ENCODE measurements around the gene CCDC157.
A peak's percentile ranks its signal among the peaks of the same experiment; 100 is the strongest.

The CCDC157 gene

DNA sequence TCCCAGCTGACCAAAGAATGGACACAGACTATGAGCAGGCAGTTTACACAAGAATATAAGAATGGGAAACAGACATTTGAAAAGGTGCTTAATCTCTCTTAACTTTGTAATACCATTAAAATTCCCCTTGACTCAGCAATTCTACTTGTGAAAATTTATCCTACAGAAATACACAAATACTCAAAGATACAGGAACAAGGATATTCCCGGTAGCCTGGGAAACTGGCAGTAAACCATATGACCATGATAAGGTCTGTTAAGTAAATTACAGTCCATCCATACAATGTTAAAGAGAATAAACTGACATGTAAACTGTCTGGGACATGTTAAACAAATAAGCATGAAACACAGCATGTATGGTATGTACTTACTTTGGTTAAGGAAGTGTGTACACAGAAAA lies 60.0 kb downstream of the CCDC157 start:
- peaks cover 56% of the 10 kb centered on the region for H3K36me3 ChIP-seq (ENCODE audit: control insufficient read depth, insufficient read depth, low read length)
- H3K27ac ChIP-seq (ENCODE audit: low read depth, low read length): no peak overlapping the region
- no peaks in the 10 kb centered on the region for H3K9me3 ChIP-seq (ENCODE audit: control insufficient read depth, insufficient read depth, low read depth, low read length)
- H3K9ac ChIP-seq (ENCODE audit: low read length): no peak overlapping the region
- peaks cover 7% of the 10 kb centered on the region; the same call in 1 of the 2 replicates for H3K4me1 ChIP-seq (ENCODE audit: control insufficient read depth, insufficient read depth, low read length)
- no peaks in the 10 kb centered on the region for H3K27me3 ChIP-seq (ENCODE audit: control insufficient read depth, insufficient read depth, low read length)
- H3K4me3 ChIP-seq (ENCODE audit: low read depth, low read length): no peak overlapping the region

DNA sequence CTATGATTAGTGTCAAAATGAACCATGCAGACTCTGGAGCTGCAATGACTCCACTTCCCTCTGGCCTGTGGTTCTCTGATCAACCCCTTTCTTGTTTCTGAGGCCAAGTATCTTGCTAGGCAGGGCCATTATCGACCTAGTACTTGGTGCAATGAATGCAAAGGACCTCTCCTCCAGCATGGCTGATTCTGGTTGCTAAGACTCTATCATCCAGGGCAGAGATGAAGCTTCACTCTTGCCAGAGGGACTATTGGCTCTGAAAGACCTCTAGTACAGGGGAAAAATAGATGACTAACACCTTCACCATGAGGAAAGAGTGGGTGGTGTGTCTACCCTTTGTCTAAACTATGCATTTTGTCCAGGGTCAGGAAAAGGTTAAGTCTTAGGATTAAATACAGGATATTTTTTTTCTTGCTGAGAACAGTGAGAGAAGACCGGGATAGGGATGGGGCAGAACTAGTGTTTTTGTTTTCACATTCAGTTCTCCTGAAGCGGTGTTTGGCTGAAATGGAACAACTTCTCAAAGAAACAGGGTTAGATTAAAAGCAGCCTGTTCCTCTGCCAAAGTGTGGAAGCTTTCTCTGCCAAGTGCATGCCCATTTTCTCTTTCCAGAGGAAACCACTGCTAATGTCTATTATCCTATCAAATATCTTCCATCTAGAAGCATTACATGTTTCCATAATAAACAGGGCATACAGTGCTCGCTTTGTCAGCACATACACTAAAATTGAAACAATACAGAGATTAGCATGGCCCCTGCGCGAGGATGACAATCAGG lies 63.7 kb downstream of the CCDC157 start:
- H3K9ac ChIP-seq (ENCODE audit: low read length): no peak overlapping the region

DNA sequence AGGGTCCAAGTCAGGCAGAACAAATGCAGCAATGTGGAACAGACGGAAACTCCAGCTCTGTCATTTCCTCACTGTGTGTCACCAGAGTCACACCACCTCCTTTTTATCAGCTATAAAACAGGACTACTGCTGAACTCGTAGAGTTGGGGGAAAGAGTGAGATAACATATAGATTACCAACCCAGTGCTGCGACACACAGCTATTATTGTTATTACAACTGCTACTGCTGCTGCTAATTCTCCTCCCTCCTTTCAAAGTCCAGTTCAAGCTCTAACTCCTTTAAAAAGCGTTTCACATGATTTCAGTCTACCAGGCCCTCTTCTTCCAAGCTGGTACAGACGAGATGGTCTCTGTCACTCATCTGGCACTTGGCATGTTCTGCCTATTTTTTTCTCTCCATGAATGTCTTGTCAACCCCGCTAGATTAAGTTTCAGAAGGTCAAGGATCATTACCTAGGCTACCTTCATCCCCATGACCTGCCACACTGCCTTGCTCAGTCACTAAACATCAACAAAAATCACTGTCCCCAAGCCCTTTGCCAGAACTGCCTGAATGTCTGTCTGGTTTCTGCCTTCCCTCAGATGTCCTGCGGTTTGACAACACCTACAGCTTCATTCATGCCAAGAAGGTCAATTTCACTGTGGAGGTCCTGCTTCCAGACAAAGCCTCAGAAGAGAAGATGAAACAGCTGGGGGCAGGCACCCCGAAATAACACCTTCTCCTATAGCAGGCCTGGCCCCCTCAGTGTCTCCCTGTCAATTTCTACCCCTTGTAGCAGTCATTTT lies 65.1 kb downstream of the CCDC157 start:
- no peaks in the 10 kb centered on the region for H3K9me3 ChIP-seq (ENCODE audit: control insufficient read depth, insufficient read depth, low read depth, low read length)
- peaks cover 28% of the 10 kb centered on the region for H3K4me1 ChIP-seq (ENCODE audit: control insufficient read depth, insufficient read depth, low read length)
- H3K4me3 ChIP-seq (ENCODE audit: low read depth, low read length): peak overlapping the region; percentile 81
- peak overlapping the region; percentile 96; the same call in 1 of the 2 replicates for H3K27ac ChIP-seq (ENCODE audit: low read depth, low read length)
- no peaks in the 10 kb centered on the region for H3K27me3 ChIP-seq (ENCODE audit: control insufficient read depth, insufficient read depth, low read length)
- H3K9ac ChIP-seq (ENCODE audit: low read length): peak overlapping the region; percentile 96
- peaks cover 33% of the 10 kb centered on the region for H3K36me3 ChIP-seq (ENCODE audit: control insufficient read depth, insufficient read depth, low read length)

More for the DNA sequence above, 63.7 kb downstream of the CCDC157 start:
- peaks cover 47% of the 10 kb centered on the region for H3K36me3 ChIP-seq (ENCODE audit: control insufficient read depth, insufficient read depth, low read length)
- H3K27me3 ChIP-seq (ENCODE audit: control insufficient read depth, insufficient read depth, low read length): no peaks in the 10 kb centered on the region
- peaks cover 24% of the 10 kb centered on the region for H3K4me1 ChIP-seq (ENCODE audit: control insufficient read depth, insufficient read depth, low read length)
- no peak overlapping the region for H3K4me3 ChIP-seq (ENCODE audit: low read depth, low read length)
- no peaks in the 10 kb centered on the region for H3K9me3 ChIP-seq (ENCODE audit: control insufficient read depth, insufficient read depth, low read depth, low read length)
- H3K27ac ChIP-seq (ENCODE audit: low read depth, low read length): no peak overlapping the region

DNA sequence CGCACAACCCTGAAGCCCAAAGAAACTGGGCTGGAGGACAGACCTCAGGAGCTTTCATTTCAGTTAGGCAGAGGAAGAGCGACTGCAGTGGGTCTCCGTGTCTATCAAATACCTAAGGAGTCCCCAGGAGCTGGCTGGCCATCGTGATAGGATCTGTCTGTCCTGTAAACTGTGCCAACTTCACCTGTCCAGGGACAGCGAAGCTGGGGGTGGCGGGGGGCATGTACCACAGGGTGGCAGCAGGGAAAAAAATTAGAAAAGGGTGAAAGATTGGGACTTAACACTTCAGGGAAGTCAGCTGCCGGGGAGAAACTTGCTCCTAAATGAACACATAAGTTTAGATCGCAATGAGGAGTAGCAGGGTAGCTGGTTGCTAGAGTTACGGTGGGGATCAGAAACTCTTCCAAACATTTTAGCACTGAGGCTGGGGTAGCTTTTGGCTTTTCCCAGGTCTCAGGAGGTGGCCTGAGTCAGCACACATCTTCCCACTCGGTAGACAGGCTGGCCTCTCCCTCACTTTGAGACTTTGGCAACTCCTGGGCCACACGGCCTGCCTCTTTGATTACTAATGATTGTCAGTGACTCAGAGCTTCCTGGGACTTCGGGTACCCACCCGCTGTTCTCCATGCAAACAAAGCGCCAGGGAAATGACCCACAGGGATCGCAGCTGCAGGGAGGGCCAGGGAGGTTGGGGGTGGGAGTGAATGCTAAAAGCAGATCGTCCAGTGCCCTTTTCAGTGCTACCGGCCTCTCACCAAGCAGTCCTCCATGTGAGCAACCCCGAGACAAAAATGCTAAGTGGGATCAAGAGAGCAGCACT lies 65.9 kb downstream of the CCDC157 start:
- peak overlapping the region; percentile 81 for H3K4me3 ChIP-seq (ENCODE audit: low read depth, low read length)
- peaks cover 28% of the 10 kb centered on the region for H3K4me1 ChIP-seq (ENCODE audit: control insufficient read depth, insufficient read depth, low read length)
- peak overlapping the region; percentile 96 for H3K9ac ChIP-seq (ENCODE audit: low read length)
- H3K27me3 ChIP-seq (ENCODE audit: control insufficient read depth, insufficient read depth, low read length): no peaks in the 10 kb centered on the region
- peaks cover 34% of the 10 kb centered on the region for H3K36me3 ChIP-seq (ENCODE audit: control insufficient read depth, insufficient read depth, low read length)
- H3K9me3 ChIP-seq (ENCODE audit: control insufficient read depth, insufficient read depth, low read depth, low read length): no peaks in the 10 kb centered on the region
- H3K27ac ChIP-seq (ENCODE audit: low read depth, low read length): peak overlapping the region; percentile 96

DNA sequence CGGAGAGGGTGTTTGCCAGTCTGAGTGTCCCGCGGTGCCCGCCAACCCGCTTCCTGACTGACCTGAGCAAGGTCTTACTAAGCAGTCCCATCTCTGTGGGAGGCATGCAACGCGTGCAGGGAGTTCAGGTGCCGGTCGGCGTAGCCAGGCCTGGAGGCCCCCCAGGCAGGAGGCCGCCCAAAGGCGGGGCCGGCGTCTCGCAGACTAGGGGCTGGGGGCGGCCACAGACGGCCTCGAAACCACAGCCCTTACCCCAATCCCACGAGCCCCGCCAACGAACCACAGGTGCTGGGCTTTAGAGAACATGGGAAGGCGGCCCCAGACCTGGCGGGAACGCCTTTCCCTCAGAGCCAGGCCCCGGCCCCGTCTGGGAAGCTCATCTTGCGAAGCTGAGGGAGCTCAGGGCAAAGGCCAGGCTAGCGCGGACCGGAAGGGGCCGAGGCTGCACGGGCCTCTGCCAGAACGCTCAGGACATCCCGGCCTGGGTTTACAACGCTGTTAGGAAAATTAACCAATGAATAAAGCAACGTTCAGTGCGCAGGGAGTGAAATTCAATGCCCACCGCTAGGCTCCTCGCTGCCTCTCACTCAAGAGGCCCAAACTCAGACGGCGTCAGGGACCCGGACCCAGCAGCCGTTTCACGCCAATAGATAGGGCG lies 66.6 kb downstream of the CCDC157 start:
- Histone ChIP-seq H3K4me1 (ENCODE audit: control insufficient read depth, insufficient read depth, low read length) (peaks cover 28% of the 10 kb centered on the region), H3K9ac (ENCODE audit: low read length) (peak overlapping the region; percentile 96), H3K27ac (ENCODE audit: low read depth, low read length) (peak overlapping the region; percentile 96), H3K27me3 (ENCODE audit: control insufficient read depth, insufficient read depth, low read length) (no peaks in the 10 kb centered on the region), H3K36me3 (ENCODE audit: control insufficient read depth, insufficient read depth, low read length) (peaks cover 35% of the 10 kb centered on the region), H3K4me3 (ENCODE audit: low read depth, low read length) (peak overlapping the region; percentile 81), H3K9me3 (ENCODE audit: control insufficient read depth, insufficient read depth, low read depth, low read length) (no peaks in the 10 kb centered on the region)

DNA sequence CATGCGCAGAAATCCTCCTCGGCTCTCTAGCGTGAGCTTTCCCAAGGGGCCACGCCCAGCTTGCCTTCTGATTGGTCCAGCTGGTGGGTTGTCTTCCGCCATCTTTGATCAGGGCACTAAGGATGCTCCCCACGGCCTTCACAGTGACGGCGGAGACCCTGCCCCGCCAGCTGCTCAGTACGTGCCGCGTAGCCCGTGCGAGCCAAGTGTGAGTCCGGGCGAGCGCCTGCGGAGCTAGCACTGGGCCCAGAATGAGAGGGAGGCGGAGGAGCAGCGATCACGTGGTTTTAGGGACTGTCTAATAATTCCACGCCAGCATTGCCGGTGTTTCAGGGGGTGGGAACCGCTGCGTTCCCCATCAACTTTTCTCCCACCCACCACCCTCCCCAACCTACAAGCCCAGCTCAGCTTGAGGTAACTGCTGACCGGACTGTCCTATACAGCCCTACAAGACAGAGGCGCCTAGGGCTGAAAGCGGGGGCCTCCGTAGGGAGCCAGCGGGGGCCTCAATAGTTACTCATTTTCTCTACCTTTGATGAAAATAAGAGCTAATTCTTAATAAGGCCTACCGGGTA lies 67.2 kb downstream of the CCDC157 start:
- Histone ChIP-seq H3K36me3 (ENCODE audit: control insufficient read depth, insufficient read depth, low read length) (peaks cover 35% of the 10 kb centered on the region), H3K27ac (ENCODE audit: low read depth, low read length) (peak overlapping the region; percentile 96; the same call in 1 of the 2 replicates), H3K9me3 (ENCODE audit: control insufficient read depth, insufficient read depth, low read depth, low read length) (no peaks in the 10 kb centered on the region), H3K27me3 (ENCODE audit: control insufficient read depth, insufficient read depth, low read length) (no peaks in the 10 kb centered on the region), H3K4me1 (ENCODE audit: control insufficient read depth, insufficient read depth, low read length) (peaks cover 28% of the 10 kb centered on the region), H3K4me3 (ENCODE audit: low read depth, low read length) (peak overlapping the region; percentile 81), H3K9ac (ENCODE audit: low read length) (peak overlapping the region; percentile 96)

DNA sequence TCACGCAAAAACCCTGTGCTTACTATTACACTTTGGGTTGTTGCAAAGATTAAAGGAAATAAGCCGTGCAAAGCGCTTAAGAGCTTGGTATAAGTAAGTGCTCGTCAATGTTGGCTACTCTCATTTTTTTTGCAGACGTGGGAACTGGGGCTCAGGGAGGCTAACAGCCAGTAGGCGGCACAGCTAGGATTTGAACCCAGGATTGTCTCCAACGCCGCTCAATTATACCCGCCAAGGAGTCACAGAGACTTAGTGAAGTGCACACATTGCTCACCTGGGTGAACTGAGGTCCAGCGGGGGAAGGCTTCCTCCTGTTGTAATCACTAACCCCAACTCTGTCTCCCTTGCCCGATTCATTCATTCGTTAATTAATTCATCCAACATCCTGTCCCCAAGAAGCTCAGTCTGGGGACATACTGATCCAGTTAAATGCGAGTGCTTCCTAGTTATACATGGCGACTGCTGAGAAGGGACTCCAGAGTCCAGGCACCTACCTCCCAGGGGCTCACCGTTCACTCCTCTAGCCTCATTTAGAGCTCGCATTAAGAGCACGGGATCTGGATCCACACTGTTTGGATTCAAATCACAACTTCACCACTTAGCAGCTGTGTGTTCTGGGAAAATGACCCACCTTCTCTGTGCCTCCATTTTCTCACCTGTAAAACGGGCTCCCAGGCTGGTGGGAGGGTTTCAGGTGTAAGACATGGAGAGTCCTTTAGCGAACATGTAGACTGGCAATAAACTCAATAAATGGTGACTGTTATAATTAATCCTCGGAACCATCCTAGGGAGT lies 67.9 kb downstream of the CCDC157 start:
- Histone ChIP-seq H3K4me1 (ENCODE audit: control insufficient read depth, insufficient read depth, low read length) (peaks cover 28% of the 10 kb centered on the region), H3K9me3 (ENCODE audit: control insufficient read depth, insufficient read depth, low read depth, low read length) (no peaks in the 10 kb centered on the region), H3K27me3 (ENCODE audit: control insufficient read depth, insufficient read depth, low read length) (no peaks in the 10 kb centered on the region), H3K4me3 (ENCODE audit: low read depth, low read length) (peak overlapping the region; percentile 81), H3K36me3 (ENCODE audit: control insufficient read depth, insufficient read depth, low read length) (peaks cover 35% of the 10 kb centered on the region), H3K27ac (ENCODE audit: low read depth, low read length) (peak overlapping the region; percentile 4; the same call in 1 of the 2 replicates), H3K9ac (ENCODE audit: low read length) (peak overlapping the region; percentile 44)

DNA sequence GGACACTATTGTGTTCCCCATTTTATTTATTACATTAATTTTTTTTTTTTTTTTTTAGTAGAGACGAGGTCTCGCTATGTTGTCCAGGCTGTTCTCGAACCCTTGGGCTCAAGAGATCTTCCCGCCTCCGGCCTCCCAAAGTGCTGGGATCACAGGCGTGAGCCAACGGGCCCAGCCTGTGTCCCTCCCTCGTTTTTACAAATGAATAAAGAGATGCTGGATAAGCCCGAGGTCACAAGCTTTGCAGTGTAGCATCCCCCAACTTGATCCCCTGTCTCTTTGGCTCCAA lies 68.5 kb downstream of the CCDC157 start:
- no peaks in the 10 kb centered on the region for H3K27me3 ChIP-seq (ENCODE audit: control insufficient read depth, insufficient read depth, low read length)
- H3K4me1 ChIP-seq (ENCODE audit: control insufficient read depth, insufficient read depth, low read length): peaks cover 28% of the 10 kb centered on the region
- H3K27ac ChIP-seq (ENCODE audit: low read depth, low read length): peak overlapping the region; percentile 57; the same call in 1 of the 2 replicates
- peaks cover 33% of the 10 kb centered on the region for H3K36me3 ChIP-seq (ENCODE audit: control insufficient read depth, insufficient read depth, low read length)
- peak overlapping the region; percentile 81 for H3K4me3 ChIP-seq (ENCODE audit: low read depth, low read length)
- peak overlapping the region; percentile 77 for H3K9ac ChIP-seq (ENCODE audit: low read length)
- H3K9me3 ChIP-seq (ENCODE audit: control insufficient read depth, insufficient read depth, low read depth, low read length): no peaks in the 10 kb centered on the region

DNA sequence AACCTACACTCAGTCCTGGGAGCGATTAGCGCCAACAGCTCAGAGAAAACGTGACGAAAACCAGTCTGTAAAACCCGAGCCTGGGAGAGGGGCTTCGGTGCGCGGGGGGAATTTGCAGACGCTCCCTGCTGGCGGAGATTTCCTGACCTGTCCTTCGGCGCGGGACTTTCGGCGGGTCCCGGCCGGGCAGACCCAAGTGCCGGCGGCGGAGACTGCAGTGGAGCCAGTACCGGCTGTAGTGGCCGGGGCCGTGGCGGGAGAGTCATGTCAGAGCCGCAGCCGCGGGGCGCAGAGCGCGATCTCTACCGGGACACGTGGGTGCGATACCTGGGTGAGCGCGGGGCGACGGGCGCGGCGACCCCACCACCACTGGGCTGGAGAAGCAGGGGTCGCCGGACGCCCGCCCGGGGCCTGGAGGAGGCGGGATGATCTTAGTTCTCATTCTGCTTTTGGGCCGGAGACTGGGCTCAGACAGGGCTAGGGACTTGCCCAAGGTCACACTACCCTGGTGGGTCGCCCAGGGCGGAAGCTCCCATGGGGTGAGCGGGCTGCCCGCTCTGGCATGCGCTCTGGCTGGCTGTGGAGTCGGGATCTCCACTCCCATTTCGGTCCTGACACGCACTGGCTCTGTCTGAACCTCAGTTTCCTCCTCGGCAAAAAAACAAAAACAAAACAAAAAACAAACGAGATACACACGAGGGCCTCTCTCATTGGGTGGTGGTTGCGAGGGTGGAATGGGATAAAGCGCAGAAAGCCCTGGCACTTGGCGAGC lies 69.0 kb downstream of the CCDC157 start, which contains the start of gene MTFP1:
MTFP1 (plus strand) TSS at position 153 of the 772 bp plus-strand sequence; CDS start at position 265, 112 bp downstream.
- Histone ChIP-seq H3K27me3 (ENCODE audit: control insufficient read depth, insufficient read depth, low read length) (no peaks in the 10 kb centered on the region), H3K36me3 (ENCODE audit: control insufficient read depth, insufficient read depth, low read length) (peaks cover 29% of the 10 kb centered on the region), H3K9ac (ENCODE audit: low read length) (peak within 1 kb of the TSS; percentile 77), H3K4me1 (ENCODE audit: control insufficient read depth, insufficient read depth, low read length) (peaks cover 28% of the 10 kb centered on the region), H3K9me3 (ENCODE audit: control insufficient read depth, insufficient read depth, low read depth, low read length) (no peaks in the 10 kb centered on the region), H3K4me3 (ENCODE audit: low read depth, low read length) (peak within 1 kb of the TSS; percentile 81), H3K27ac (ENCODE audit: low read depth, low read length) (peak within 1 kb of the TSS; percentile 57; the same call in 1 of the 2 replicates)

Data from HUES6 (cell line).